Left lung (tissue), 10 donors: ENCODE measurements around the gene MAGEB1. TPM values are rescaled to one million over a fixed set of nuclear protein-coding genes. Genes with fewer than 3 reads are reported as not detected.

Experiments
- ATAC-seq: fragments of 200-7000 bp; cut with Tn5 transposase; one replicate; pipeline ENCODE4 v1.9.1; 2020; ENCODE audit warnings: moderate library complexity
- DNase-seq, 4 donors: peaks; one replicate each; pipeline ENCODE4 v3.0.0-alpha.2; 2013 to 2020
- H3K27ac ChIP-seq, 2 donors: fragments of 200-600 bp; sonication (generic) in 1 of 2; one replicate each; pipeline versions ENCODE4 v1.5.0 to v1.8.0; 2020 to 2021
- H3K27me3 ChIP-seq, 2 donors: fragments of 200-600 bp; sonication (generic) in 1 of 2; one replicate each; pipeline versions ENCODE4 v1.5.0 to v1.8.0; 2020 to 2021
- H3K36me3 ChIP-seq, 2 donors: fragments of 200-600 bp; sonication (generic) in 1 of 2; one replicate each; pipeline versions ENCODE4 v1.5.0 to v1.8.0; 2020 to 2021
- H3K4me1 ChIP-seq, 2 donors: fragments of 200-600 bp; one replicate each; pipeline ENCODE4 v1.8.0; 2021
- H3K4me3 ChIP-seq, 2 donors: fragments of 200-600 bp; sonication (generic) in 1 of 2; one replicate each; pipeline versions ENCODE4 v1.5.0 to v1.8.0; 2020 to 2021; ENCODE audit warnings: mild to moderate bottlenecking in 1 of 2
- H3K9me3 ChIP-seq, 2 donors: fragments of 200-600 bp; sonication (generic) in 1 of 2; one replicate each; pipeline versions ENCODE4 v1.5.0 to v1.8.0; 2020 to 2021
- CTCF ChIP-seq, 2 donors: fragments of 200-600 bp; sonication (generic) in 1 of 2; IDR thresholded peaks; one replicate each; pipeline versions ENCODE4 v1.5.0 to v1.8.0; 2021; ENCODE audit warnings: antibody characterized with exemption in 2 of 2
- intact Hi-C, 2 donors: fragments of 100-400 bp; cut with DNase I; formaldehyde crosslinking; loops; one replicate each; pipeline versions ENCODE4 v1.11.2 to v1.14.2; 2022
- polyA plus RNA-seq, 6 donors: library from polyadenylated mRNA; unstranded; fragments of 120-200 nt; gene quantifications; one replicate each; pipeline ENCODE4 v1.2.1, GENCODE V29; 2013; ENCODE audit not compliant: insufficient read length in 6 of 6
- total RNA-seq, 2 donors: library from RNA; stranded (reverse); fragmentation: NEBNext Ultra II Directional; extraction: Animal tissue kit (Norgen Biotek cat#: 25700); gene quantifications; one replicate each; pipeline ENCODE4 v1.2.1, GENCODE V29; 2021
- donor health status: DM: no; HTN: yes; CAD: no.
- donor health status: DM: no; HTN: no; CAD: no.

The MAGEB1 gene
- total and polyA plus RNA-seq, 8 donors, result not detected

- no peak for TF ChIP-seq CTCF (IDR thresholded peaks at IDR 0.05)
- Histone ChIP-seq H3K4me3 (no peak overlapping the region), H3K4me1 (no peaks in the 10 kb centered on the region), H3K36me3 (no peaks in the 10 kb centered on the region), H3K9me3 (no peaks in the 10 kb centered on the region), H3K27me3 (no peaks in the 10 kb centered on the region), H3K27ac (no peak overlapping the region)
- no peak for DNase-seq
- no peak for ATAC-seq
- intact Hi-C loops, result no loop called here
Measured at GRCh38 chrX:30248854-30249253, 1.9 kb downstream of the MAGEB1 start.

GRCh38 chrX:30253257-30253656 is 6.3 kb downstream of the MAGEB1 start:
- Histone ChIP-seq H3K27me3 (no peaks in the 10 kb centered on the region), H3K4me1 (no peaks in the 10 kb centered on the region), H3K27ac (no peak overlapping the region), H3K4me3 (no peak overlapping the region), H3K36me3 (no peaks in the 10 kb centered on the region), H3K9me3 (no peaks in the 10 kb centered on the region)
- no peak for DNase-seq
- intact Hi-C loops, result no loop called here
- ATAC-seq, result no peak
- TF ChIP-seq CTCF (IDR thresholded peaks at IDR 0.05), result no peak

DNA sequence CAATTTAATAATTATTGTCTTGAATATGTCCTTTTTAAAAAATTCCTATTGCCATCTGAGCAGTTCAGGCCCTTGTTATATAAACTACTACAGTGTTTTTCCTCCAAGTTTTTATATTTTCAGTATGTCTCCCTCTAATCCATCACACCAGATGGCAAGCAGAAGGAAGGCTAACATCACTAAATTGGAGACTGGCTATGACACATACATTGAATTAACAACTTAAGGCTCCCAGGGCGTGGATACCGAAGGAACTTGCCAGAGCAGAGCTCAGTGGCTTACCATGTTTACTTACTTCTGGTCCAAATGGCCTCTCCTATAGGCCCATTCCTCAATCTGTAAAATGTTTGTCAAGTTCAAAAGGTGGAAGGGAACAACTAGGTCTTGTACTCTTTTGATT is 13.0 kb downstream of the MAGEB1 start:
- no peak for TF ChIP-seq CTCF (IDR thresholded peaks at IDR 0.05)
- DNase-seq, result no peak
- Histone ChIP-seq H3K36me3 (no peaks in the 10 kb centered on the region), H3K4me3 (no peak overlapping the region), H3K27ac (no peak overlapping the region), H3K9me3 (no peaks in the 10 kb centered on the region), H3K4me1 (no peaks in the 10 kb centered on the region), H3K27me3 (no peaks in the 10 kb centered on the region)
- intact Hi-C loops, result no loop called here
- ATAC-seq, result no peak

DNA sequence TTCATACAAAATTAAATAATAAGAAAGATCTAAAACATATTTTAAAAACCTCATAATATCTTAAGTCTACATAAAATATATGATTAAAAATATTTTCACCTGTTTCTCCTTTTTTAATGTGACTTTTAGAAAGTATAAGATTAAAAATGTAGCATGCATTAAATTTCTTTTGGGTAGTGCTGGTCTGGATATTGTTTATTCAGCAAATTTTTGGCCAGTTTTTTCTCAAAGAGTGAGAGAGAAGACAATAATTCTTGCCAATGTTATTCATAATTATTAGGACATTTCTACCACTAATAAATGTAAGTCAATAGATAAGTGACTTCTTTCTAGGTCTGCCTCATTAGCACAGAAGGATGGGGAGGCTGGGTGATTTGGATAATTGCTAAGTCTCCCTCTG is 14.1 kb downstream of the MAGEB1 start:
- intact Hi-C loops, result no loop called here
- TF ChIP-seq CTCF (IDR thresholded peaks at IDR 0.05), result no peak
- no peak for ATAC-seq

DNA sequence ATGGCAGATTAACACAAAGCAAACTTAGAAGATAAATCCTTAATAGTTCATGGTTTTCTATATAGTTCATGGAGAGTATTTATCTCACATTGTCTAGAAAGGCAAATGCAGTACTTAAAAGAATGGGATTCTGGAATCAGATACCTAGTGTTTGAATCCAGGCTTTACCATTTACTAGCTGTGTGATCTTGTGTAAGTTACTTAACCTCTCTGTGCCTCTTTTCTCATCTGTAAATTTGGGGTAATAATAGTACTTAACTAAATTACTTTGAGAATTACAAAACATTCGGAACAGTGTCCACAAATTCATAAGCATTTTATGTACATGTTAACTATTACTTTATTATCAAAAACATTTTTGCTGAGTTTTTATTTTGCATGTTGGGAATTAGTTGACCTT is 15.8 kb downstream of the MAGEB1 start:
- Histone ChIP-seq H3K9me3 (no peaks in the 10 kb centered on the region), H3K4me1 (no peaks in the 10 kb centered on the region), H3K27me3 (no peaks in the 10 kb centered on the region), H3K4me3 (no peak overlapping the region), H3K27ac (no peak overlapping the region), H3K36me3 (no peaks in the 10 kb centered on the region)
- ATAC-seq, result no peak
- no peak for TF ChIP-seq CTCF (IDR thresholded peaks at IDR 0.05)
- intact Hi-C loops, result no loop called here
- no peak for DNase-seq

More for the DNA sequence above, 14.1 kb downstream of the MAGEB1 start:
- Histone ChIP-seq H3K27me3 (no peaks in the 10 kb centered on the region), H3K4me3 (no peak overlapping the region), H3K27ac (no peak overlapping the region), H3K4me1 (no peaks in the 10 kb centered on the region), H3K9me3 (no peaks in the 10 kb centered on the region), H3K36me3 (no peaks in the 10 kb centered on the region)
- DNase-seq, result no peak
